ENCODE measurements around the gene CDH4. TPM values are rescaled to one million over a fixed set of nuclear protein-coding genes. Genes with fewer than 3 reads are reported as not detected.

CDH4 gene
- total RNA-seq, 1 donor, result 0.18 TPM

DNA sequence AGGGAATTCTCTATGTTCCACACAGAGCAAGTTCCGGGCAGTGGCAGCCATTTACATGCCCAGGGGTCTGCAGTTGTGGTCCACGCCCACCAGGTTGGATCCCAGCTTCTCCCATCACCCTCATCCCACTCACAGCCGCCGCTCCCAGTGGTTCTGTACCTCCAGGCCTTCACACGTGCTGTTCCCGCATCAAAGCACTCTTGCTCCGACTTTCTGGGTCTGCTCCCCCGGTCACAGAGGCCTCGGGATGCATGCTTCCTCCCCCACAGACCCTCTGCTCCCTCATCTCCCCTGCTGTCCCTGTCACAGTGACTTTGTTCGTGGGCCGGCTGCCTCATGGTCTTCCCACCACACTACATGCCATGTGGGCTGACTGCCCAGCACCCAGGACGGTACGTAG lies 481.2 kb downstream of the CDH4 start:
- no peak overlapping the region for H3K4me3 ChIP-seq (ENCODE audit: low read depth, low read length)
- DNase-seq (ENCODE audit: low read depth), result no peak
- no peak for TF ChIP-seq CTCF (IDR thresholded peaks at IDR 0.05; ENCODE audit: insufficient read depth, low read length)

- no peak for DNase-seq (ENCODE audit: low read depth)
- no peak for TF ChIP-seq CTCF (IDR thresholded peaks at IDR 0.05; ENCODE audit: insufficient read depth, low read length)
- no peak overlapping the region for H3K4me3 ChIP-seq (ENCODE audit: low read depth, low read length)
Observed at GRCh38 chr20:61733891-61734732, 482.1 kb downstream of the CDH4 start.

GRCh38 chr20:61734733-61735502 lies 482.9 kb downstream of the CDH4 start:
- no peak overlapping the region for H3K4me3 ChIP-seq (ENCODE audit: low read depth, low read length)
- no peak for DNase-seq (ENCODE audit: low read depth)
- TF ChIP-seq CTCF (IDR thresholded peaks at IDR 0.05; ENCODE audit: insufficient read depth, low read length), result no peak

DNA sequence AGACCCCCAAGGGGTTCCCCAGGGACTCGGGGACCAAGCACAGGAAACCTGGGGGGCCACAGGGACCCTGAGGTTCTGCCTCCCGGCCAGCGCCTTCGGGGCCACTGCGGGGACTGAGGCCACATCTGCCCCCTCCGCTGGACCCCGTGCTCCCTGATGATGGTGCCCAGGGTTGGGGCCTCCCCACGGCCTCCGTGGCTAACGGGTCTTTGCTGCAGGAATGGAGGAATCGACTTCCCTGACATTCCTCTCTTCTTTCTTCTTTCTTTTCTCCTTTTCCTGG lies 483.4 kb downstream of the CDH4 start:
- no peak for TF ChIP-seq CTCF (IDR thresholded peaks at IDR 0.05; ENCODE audit: insufficient read depth, low read length)
- H3K4me3 ChIP-seq (ENCODE audit: low read depth, low read length), result no peak overlapping the region
- DNase-seq (ENCODE audit: low read depth), result no peak

- no peak for TF ChIP-seq CTCF (IDR thresholded peaks at IDR 0.05; ENCODE audit: insufficient read depth, low read length)
- no peak for DNase-seq (ENCODE audit: low read depth)
- no peak overlapping the region for H3K4me3 ChIP-seq (ENCODE audit: low read depth, low read length)
Observed at GRCh38 chr20:61736001-61736635, 484.1 kb downstream of the CDH4 start.

DNA sequence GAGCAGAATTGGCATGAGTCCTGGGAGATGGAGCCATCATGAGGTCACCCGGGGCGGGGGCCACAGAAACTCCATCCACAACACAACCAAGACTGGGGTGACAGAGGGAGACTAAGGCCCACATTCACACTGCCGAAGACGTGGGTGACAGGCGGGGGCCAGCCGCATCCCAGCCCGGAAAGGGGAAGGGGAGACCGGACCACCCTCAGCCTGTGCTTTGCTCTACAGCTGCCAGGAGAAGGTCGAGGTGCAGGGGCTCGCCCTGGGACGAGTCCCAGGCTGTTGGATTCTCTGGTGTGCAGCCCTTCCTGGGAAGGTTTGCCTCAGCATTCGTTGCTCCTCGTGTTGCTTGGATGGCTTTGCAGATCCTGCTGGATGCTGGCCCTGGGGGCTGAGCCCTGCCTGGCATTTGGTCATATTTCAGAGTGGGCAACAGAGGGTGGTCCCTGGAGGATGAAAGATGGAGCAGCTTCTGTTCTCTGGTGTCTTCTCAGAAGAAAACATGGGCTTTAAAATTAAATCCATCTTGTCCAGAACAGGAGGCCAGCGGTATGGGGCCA lies 484.8 kb downstream of the CDH4 start:
- TF ChIP-seq CTCF (IDR thresholded peaks at IDR 0.05; ENCODE audit: insufficient read depth, low read length), result no peak
- H3K4me3 ChIP-seq (ENCODE audit: low read depth, low read length), result no peak overlapping the region
- no peak for DNase-seq (ENCODE audit: low read depth)
